ENCODE results near the gene TMEM255B.
"Not testable (repeated sequence)": the region's sequence is repeated elsewhere in the genome, so short reads cannot be mapped to it uniquely, and the experiment has no call there.

Gene TMEM255B

GRCh38 chr13:113832631-113833030 is 73.6 kb downstream of the TMEM255B start:
- ATAC-seq: no peak
- TF ChIP-seq TSHZ2 (CRISPR knock-in tag; IDR thresholded peaks at IDR 0.05): no peak
- no peak for TF ChIP-seq ZNF8 (CRISPR knock-in tag; IDR thresholded peaks at IDR 0.05)
- TF ChIP-seq OSR1 (CRISPR knock-in tag; IDR thresholded peaks at IDR 0.05): no peak
- no peak for TF ChIP-seq ZNF70 (CRISPR knock-in tag; IDR thresholded peaks at IDR 0.05)
- no peak for TF ChIP-seq GLIS3 (CRISPR knock-in tag; IDR thresholded peaks at IDR 0.05)
- no peak for TF ChIP-seq CREB5 (CRISPR knock-in tag; IDR thresholded peaks at IDR 0.05; ENCODE audit: low read depth)
- no peak for TF ChIP-seq ARNTL (CRISPR knock-in tag; IDR thresholded peaks at IDR 0.05; ENCODE audit: borderline replicate concordance, low read depth)
- TF ChIP-seq POU6F1 (CRISPR knock-in tag; IDR thresholded peaks at IDR 0.05; ENCODE audit: borderline replicate concordance, low read depth): no peak
- TF ChIP-seq SNAI2 (CRISPR knock-in tag; IDR thresholded peaks at IDR 0.05): no peak

- no peak for ATAC-seq
- TF ChIP-seq RARB (CRISPR knock-in tag; IDR thresholded peaks at IDR 0.05) (no peak), OSR1 (CRISPR knock-in tag; IDR thresholded peaks at IDR 0.05) (no peak), BACH2 (CRISPR knock-in tag; IDR thresholded peaks at IDR 0.05; ENCODE audit: borderline replicate concordance) (no peak), ISL1 (CRISPR knock-in tag; IDR thresholded peaks at IDR 0.05) (no peak), TSHZ2 (CRISPR knock-in tag; IDR thresholded peaks at IDR 0.05) (no peak), TOX (CRISPR knock-in tag; IDR thresholded peaks at IDR 0.05; ENCODE audit: borderline replicate concordance) (no peak)
Observed at GRCh38 chr13:113833111-113833830, 74.2 kb downstream of the TMEM255B start.

GRCh38 chr13:113834006-113834405 is 75.0 kb downstream of the TMEM255B start:
- ATAC-seq: not testable (repeated sequence)

- TF ChIP-seq TOX (CRISPR knock-in tag; IDR thresholded peaks at IDR 0.05; ENCODE audit: borderline replicate concordance) (no peak), ZFP30 (CRISPR knock-in tag; IDR thresholded peaks at IDR 0.05) (no peak), CSDC2 (CRISPR knock-in tag; IDR thresholded peaks at IDR 0.05) (no peak), CREB5 (CRISPR knock-in tag; IDR thresholded peaks at IDR 0.05; ENCODE audit: low read depth) (no peak), ZNF565 (CRISPR knock-in tag; conservative IDR thresholded peaks at IDR 0.05; ENCODE audit: low read depth) (no peak), ISL1 (CRISPR knock-in tag; IDR thresholded peaks at IDR 0.05) (no peak), ZFP3 (CRISPR knock-in tag; IDR thresholded peaks at IDR 0.05) (no peak), OSR1 (CRISPR knock-in tag; IDR thresholded peaks at IDR 0.05) (no peak), ZC3H10 (CRISPR knock-in tag; IDR thresholded peaks at IDR 0.05) (no peak), PPARA (CRISPR knock-in tag; IDR thresholded peaks at IDR 0.05; ENCODE audit: borderline replicate concordance) (no peak)
- no peak for ATAC-seq
Observed at GRCh38 chr13:113834496-113835200, 75.6 kb downstream of the TMEM255B start.
